HG02970 (cell line): ENCODE measurements around the gene COL4A2.

Experiments used
- ATAC-seq: cut with Tn5 transposase; IDR thresholded peaks from one replicate; pipeline ENCODE4 v1.9.1; 2021; ENCODE audit warnings: mild to moderate bottlenecking, moderate library complexity, moderate number of reproducible peaks; ENCODE audit not compliant: unreplicated experiment, low FRiP score

The COL4A2 gene

GRCh38 chr13:110428313-110428712 is 121.2 kb downstream of the COL4A2 start:
- no peak for ATAC-seq

GRCh38 chr13:110430391-110431336 is 123.6 kb downstream of the COL4A2 start:
- ATAC-seq = no peak

- no peak for ATAC-seq
Measured at GRCh38 chr13:110431425-110432294, 124.6 kb downstream of the COL4A2 start.

DNA sequence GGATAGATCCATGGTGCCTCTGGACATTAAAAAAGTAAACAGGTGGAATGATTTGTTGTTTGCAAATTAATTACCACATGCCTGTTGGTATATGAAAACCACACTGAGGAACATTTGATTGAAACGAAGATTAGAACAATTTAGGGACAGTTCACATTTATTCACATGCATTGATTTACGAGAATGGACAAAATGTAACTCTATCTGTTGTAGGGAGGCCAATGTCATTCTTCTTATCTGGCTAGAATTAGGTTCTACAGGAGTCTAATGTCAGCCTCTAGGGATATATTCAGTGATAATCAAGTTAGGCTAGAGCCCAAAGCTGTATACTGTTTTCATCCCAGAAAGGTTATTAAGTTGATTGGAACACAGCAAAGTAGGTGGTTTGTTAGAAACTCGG is 125.4 kb downstream of the COL4A2 start:
- ATAC-seq = no peak

DNA sequence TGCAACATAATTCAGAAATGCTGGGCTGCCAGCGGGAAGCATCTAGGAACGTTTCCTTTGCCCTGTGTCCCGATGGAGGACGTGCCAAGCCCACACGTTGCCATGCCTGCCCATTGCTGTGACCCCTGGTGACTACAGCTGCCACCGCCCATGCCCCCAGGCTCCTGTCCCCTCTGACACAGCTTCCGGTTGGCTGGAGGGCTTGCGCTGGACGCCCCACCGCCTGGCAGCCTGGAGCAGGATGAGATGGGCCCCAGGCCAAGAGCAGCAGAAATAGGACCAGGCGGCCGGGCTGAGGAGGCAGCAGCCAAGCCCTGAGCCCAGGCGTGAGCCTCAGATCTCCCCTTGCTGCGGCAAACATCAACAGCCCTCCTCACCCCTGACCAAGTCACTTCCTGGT is 125.9 kb downstream of the COL4A2 start:
- ATAC-seq = no peak

GRCh38 chr13:110434629-110435028 is 127.5 kb downstream of the COL4A2 start:
- ATAC-seq = no peak

DNA sequence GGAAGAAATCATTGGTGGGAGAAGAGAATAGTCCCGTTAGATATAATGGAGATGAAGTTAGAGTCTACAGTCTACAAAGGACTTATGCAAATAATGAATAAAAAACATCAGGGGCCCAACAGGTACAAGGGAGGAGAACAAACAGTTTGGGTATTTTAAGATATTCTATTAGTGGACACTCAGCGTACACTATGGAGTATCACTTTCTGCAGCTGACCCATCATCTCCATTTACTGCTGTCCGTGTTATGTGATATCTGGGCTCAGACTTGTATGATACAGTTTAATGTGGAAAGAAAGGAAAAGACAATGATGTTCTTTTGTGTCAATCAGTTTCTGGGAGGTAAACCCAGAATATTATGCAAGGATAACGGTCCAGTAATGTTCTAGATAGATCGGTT is 128.2 kb downstream of the COL4A2 start:
- ATAC-seq = no peak

- ATAC-seq = no peak
Measured at GRCh38 chr13:110436276-110436675, 129.2 kb downstream of the COL4A2 start.

DNA sequence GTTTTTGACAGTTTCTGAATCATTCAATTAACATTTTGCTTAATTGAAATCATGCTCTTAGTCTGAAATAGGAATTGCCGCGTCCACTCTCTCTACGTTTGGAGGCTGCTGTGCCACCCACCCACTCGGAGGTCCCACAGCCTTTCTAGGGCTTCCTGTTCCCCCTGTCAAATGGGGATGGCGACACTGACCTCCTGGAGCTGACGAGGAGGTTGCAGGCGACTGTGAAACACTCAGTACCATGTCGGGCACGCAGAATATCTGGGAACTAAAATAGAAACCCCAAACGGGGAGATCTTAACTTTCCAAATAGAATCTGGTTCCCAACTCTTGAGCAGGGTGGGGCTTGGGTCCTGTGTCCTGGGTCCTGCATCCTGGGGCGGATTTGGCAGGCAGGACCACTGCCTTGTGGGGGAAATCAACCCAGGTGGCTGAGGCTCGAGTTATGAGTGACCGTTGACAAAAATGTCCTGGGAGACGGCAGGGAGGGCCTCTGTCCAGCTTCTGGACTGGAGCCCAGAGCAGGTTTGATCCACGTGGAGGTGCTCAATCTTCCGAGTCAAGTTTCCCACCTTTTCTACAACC is 129.8 kb downstream of the COL4A2 start:
- ATAC-seq = no peak

DNA sequence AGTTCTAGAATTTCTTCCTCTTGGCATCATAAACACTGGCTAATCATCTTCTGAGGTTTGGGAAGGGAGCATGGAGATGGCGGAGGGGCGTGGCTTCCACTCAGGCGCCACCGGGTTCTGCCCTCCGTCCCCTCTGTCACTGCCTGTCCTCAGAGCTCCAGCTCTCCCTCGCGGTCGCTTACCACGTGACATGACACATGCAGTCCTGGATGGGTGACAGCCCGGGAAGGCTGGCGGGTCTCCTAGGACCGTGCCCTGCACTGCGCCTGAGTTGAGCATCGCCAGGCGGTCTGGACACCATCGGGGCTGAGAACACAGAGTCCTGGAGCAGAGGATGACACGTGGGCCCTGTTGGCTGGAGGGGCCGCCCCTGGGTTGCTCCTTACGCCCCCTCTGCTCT is 131.1 kb downstream of the COL4A2 start:
- ATAC-seq = no peak

GRCh38 chr13:110438776-110439175 is 131.7 kb downstream of the COL4A2 start:
- ATAC-seq = no peak

DNA sequence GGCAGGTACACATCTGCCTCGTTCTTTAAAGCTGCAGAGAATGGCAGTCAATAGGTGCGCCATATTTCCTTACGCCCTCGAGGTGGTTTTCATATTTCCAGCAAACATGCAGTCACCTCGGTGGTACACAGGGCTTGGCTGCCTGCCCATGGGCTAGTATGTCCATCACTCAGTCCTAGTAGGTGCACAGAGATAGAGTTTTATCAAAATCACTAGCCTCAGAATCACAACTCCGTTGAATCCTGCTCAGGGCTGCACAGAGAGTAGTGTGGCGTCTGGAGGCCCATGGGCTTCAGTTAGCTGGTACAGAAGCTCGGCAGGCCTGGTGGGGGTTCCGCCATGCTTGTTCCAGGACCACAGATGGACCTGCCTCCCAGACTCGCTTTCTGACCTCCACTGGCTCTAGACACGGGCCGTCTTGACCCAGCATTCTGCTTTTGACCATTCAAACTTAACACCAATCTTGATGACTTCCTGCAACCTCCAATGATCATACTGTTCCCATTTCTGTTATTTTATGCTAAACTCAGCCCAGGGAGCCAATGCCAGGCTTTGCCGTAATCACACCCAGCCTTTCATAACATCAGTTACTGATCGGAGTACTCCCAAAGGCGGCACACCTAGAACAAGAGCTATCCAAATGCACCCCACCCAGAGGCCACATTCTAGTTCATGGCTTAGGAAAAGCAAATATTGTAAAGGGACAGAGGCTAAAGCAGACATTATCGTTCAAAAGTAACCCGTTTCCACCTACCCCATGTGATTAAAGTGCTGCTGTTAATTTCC is 134.1 kb downstream of the COL4A2 start:
- ATAC-seq = no peak

DNA sequence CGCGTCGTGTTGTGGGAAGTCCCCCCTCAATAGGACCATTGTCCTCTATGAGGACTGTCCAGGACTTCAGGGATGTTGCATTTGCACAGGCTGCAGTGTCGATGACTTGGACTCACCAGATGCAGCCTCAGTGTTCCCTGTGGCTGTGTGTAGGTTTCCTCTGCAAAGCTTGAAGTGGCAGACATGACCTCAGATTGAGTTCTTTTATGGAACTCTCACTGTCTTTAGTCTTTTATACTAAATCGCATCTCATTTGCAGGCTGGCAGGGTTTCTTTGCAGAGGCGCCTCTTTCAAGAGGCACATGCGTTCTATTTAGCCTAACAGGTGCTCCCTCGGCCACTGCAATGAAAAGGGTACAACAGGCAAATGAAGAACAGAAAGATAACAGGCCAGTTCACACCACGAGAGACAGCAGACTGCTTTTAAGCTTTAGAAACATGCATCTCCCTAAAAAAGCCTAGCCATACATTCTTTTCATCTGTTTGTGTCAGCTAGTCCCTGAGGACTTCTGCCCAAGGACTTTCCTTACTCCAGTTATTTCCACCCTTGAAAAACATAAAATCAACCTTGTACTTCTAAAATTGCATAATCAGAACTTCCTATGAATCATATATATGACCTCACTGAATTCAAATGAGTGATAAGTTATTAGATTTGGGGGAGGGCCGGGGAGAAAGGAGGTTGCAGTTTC is 136.0 kb downstream of the COL4A2 start:
- ATAC-seq = no peak

DNA sequence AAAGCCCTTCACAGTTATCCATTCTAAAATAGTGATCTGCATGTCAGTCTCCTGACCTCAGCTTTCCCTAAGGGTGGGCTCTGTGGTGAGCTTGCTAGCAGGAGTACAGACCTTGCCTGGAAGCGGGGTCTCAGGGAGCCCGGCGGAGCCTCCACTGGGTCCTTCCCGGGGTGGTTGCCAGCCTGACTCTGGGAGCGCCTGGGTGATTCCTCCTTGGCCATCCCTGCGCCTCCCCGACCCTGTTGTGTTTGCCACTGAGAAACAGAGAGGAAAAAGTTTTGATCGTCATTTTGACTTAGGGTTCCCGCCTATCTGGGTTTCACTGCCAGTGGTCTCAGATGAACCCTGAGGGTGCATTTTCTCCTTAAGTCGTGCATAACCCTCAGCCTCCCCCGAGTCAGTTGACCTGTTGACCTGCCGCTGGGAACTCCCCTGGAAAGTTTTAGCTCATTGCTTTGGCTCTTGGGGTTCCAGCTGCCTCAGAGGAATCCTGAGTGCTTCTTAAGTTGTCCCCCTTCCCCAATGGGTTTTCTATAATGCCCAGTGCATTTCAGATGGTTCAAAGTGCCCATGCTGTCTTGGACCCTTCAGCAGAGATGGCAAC is 136.6 kb downstream of the COL4A2 start:
- no peak for ATAC-seq

DNA sequence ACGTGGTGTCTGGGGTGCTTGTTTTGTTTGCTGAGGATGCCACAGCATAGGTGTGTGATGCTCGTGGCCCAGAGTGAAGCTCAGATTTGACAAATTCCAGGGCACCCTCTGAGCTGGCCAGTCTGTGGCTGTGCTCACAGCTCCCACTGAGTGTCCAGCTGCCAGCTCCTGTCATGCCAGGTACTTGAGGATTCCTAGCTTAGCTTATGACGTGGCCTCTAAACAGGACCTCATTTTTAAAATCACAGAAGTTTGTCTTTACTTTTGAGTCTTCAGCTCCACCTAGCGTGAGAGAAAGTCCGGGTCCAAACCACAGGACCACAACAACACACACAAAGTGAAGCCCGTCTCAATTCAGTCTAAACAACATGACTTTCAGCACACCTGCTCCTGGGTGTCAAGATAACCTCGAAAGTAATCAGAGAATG is 137.2 kb downstream of the COL4A2 start:
- ATAC-seq = no peak

DNA sequence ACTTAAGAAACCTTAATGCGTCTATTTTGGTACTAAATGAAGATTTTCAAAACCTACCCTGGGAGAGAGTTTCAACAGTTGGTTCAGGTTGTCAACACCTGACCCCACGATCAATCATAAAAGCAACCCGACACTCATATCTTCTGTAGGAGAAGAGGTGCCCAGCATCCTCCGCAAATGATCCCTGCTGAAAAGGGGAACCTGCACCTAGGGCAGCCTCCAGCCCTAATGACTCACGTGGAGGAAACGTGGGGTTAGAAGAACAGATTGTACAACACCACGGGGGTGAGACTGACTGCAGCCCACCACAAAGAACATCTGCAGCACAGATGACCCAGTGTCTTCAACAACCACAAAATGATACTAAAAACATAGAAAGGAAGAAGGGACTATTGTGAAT is 138.1 kb downstream of the COL4A2 start:
- ATAC-seq = no peak

- ATAC-seq = no peak
Measured at GRCh38 chr13:110445722-110446574, 138.9 kb downstream of the COL4A2 start.

DNA sequence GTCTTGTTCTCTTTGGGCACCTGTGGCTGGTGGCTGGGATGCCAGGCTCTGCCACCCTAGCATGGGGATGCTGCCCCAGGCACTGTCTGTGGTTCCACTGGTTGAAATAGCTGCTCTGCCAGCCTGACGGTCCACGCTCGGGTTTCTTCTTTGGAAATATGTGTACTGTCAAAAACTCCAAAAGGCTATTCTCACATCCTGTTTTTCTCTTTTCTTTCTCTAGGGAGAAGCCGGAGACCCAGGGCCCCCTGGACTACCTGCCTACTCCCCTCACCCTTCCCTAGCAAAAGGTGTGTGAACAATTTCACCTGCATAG is 139.4 kb downstream of the COL4A2 start:
- no peak for ATAC-seq
